ENCODE measurements around the gene ACMSD.

DNA sequence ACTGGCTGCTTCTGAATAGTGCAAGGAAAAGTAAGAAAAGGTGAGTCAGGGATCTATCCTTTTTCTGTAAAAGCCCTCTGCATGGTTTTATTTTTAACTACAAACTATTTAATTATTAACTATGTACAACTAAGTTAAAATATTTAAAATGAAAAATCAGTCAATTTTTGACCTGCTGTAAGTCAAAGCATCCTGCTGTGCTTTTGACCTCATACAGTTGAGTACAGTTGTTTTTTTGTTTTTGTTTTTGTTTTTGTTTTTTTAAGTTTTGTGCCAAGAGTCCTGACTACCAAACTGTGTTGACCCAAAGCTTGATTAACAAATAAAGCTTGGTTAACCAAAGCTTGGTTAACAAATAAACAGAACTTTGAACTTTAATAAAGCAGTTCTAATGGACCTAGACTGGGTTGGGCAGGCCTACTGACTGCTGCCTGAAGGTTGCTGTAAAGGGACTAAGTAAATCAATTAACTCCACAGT, at the start of gene ACMSD:
- TF ChIP-seq ZNF747 (CRISPR knock-in tag; IDR thresholded peaks at IDR 0.05; ENCODE audit: borderline replicate concordance), result no peak
- no peak for TF ChIP-seq ZBTB21 (CRISPR knock-in tag; IDR thresholded peaks at IDR 0.05)
- TF ChIP-seq, protein P1, sequence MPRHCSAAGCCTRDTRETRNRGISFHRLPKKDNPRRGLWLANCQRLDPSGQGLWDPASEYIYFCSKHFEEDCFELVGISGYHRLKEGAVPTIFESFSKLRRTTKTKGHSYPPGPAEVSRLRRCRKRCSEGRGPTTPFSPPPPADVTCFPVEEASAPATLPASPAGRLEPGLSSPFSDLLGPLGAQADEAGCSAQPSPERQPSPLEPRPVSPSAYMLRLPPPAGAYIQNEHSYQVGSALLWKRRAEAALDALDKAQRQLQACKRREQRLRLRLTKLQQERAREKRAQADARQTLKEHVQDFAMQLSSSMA (CRISPR knock-in tag; IDR thresholded peaks at IDR 0.05), result no peak
- no peak for TF ChIP-seq MED1 (CRISPR knock-in tag; IDR thresholded peaks at IDR 0.05)
- TF ChIP-seq, protein P2, sequence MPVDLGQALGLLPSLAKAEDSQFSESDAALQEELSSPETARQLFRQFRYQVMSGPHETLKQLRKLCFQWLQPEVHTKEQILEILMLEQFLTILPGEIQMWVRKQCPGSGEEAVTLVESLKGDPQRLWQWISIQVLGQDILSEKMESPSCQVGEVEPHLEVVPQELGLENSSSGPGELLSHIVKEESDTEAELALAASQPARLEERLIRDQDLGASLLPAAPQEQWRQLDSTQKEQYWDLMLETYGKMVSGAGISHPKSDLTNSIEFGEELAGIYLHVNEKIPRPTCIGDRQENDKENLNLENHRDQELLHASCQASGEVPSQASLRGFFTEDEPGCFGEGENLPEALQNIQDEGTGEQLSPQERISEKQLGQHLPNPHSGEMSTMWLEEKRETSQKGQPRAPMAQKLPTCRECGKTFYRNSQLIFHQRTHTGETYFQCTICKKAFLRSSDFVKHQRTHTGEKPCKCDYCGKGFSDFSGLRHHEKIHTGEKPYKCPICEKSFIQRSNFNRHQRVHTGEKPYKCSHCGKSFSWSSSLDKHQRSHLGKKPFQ (CRISPR knock-in tag; IDR thresholded peaks at IDR 0.05; ENCODE audit: insufficient replicate concordance), result no peak
- TF ChIP-seq ZNF629 (CRISPR knock-in tag; conservative IDR thresholded peaks at IDR 0.05), result no peak
